SH-SY5Y (cell line): Measurements from ENCODE around the gene CNTN2.

Source experiments
- GATA2 ChIP-seq: IDR thresholded peaks from 2 replicates; pipeline ENCODE4 v1.6.1; 2011; ENCODE audit warnings: mild to moderate bottlenecking, low read depth, low read length
- GATA3 ChIP-seq: IDR thresholded peaks from 2 replicates; pipeline ENCODE4 v1.6.1; 2011; ENCODE audit warnings: low read depth, mild to moderate bottlenecking, low read length, moderate library complexity

CNTN2 gene, protein sequence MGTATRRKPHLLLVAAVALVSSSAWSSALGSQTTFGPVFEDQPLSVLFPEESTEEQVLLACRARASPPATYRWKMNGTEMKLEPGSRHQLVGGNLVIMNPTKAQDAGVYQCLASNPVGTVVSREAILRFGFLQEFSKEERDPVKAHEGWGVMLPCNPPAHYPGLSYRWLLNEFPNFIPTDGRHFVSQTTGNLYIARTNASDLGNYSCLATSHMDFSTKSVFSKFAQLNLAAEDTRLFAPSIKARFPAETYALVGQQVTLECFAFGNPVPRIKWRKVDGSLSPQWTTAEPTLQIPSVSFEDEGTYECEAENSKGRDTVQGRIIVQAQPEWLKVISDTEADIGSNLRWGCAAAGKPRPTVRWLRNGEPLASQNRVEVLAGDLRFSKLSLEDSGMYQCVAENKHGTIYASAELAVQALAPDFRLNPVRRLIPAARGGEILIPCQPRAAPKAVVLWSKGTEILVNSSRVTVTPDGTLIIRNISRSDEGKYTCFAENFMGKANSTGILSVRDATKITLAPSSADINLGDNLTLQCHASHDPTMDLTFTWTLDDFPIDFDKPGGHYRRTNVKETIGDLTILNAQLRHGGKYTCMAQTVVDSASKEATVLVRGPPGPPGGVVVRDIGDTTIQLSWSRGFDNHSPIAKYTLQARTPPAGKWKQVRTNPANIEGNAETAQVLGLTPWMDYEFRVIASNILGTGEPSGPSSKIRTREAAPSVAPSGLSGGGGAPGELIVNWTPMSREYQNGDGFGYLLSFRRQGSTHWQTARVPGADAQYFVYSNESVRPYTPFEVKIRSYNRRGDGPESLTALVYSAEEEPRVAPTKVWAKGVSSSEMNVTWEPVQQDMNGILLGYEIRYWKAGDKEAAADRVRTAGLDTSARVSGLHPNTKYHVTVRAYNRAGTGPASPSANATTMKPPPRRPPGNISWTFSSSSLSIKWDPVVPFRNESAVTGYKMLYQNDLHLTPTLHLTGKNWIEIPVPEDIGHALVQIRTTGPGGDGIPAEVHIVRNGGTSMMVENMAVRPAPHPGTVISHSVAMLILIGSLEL

DNA sequence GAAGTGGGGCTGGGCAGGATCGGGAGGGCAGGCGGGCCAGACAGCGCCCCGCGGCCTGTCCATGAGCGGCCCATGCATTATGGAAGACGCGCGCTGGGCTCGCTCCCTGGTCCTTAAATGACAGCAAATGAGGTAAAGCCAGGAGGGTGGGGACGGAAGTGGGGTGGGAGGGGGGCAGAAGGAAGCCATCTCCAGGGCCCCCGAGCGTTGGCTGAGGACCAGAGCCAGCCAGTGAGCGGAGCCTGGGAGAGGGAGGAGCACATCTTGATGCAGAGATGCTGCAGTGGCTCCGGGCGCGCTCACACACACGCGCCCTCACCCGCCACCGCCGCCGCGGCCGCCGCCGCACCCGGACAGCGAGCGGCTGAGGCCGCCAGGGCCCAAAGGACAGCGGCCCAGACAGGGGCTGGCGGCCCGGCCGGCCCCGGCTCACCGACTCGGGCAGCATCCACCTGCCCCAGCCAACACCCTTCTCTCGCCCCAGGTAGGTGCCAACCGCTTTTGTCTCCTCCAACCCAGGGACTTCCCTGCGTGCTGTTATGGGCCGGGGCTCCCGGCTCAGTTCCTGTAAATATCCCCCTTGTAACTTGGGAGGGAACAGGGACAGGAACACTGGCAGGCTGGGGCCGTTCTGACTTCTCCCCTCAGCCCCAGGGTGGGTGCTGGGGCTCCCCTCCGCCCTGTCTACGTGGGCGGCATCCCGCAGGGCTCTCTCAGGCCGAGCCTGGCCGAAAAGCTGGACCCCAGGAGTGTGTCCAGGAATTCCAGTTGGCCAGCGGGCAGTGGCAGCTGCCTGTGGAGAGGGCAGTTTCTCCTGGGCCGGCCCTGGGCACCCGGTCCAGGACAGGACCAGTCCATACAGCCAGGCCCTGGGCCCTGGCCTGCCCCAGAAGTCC is at the start of gene CNTN2:
Gene CNTN2, plus strand, starts transcription at position 302 of the 896 bp plus-strand sequence. CDS start 9,974 bp downstream, outside the sequence.
- TF ChIP-seq GATA2 (no peak), GATA3 (no peak)

DNA sequence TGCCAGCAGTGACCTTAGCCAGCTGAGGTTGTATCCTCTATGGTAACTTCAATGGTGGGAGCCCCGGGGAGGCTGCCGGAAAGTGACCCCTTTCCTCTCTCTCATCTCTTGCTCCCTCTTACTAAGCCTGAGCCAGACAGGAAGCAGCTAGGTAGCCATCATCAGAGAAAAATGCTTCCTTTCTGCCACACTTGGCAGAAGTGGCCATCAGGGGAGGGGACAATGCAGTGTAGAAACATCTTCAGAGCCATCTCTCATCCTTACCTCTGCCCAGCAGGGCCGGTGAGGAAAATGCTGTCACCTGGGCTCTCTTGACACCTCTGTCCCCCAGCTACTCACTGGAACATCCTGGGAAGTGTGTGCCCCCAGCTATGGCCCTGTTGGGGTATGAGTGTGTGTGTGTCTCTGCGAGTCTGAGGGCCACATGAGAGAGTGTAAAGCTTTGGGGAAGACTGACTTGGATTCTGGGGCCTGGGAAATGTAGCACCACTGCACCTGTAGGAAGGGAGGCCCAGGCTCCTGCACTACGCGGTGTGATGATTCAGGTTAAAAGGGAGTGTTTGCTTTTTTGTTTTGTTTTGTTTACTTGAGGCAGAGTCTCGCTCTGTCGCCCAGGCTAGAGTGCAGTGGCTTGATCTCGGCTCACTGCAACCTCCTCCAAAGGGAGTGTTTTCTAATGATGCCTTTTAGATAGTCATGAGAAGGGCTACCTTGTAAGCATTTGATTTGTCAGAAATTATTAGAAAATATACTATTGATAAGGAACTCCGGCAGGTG is 48.7 kb upstream of the CNTN2 start:
- TF ChIP-seq GATA3: no peak
- no peak for TF ChIP-seq GATA2

DNA sequence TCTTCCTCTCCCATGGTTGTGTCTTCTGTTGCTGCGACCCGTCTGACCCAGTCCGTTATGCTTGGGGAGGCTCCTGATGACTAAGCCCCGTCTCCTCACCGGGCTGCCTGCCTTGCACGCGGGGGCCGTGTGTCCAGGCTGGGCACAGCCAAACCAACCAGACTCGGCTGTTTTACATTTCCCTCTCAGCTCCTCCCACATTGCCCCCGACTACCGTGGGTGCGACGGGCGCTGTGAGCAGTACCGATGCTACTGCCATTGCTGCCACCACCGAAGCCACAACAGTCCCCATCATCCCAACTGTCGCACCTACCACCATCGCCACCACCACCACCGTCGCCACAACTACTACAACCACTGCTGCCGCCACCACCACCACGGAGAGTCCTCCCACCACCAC is 46.0 kb upstream of the CNTN2 start:
- TF ChIP-seq GATA3 (no peak), GATA2 (no peak)

DNA sequence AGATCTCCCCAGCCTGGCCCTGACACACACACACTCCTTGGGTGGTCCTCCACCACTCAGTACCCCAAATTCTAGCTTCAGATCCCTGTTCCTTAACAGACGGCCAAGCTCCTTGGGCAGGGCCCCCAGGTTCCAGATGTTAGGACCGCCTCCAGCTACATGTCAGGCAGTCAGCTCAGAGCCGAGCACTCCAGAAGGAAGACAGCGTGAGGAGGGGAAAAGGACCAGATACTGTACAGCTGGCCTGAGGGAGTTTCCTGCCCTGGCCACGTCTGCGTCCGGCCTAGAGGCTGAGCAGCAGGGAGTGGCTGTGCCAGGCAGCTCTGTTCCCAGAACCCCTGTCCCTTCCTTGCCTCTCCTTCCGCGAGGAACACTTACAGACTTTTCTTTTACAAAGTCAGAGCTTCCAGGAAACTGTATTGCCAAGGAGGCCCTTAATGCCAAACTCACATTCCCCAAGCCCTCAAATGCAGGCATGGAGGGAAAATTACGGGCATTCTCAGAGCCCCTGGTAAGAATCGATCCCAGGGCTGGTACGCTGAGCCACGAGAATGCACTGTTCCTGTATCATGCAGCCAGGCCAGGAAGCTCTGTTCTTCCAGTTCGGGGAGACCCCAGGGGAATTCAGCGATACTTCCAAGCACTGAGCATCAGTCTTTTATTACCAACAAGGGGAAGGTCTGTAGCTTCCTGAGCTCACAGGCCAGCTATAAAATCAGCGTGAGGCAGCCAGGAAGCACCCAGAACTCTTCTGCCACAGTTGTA is 45.2 kb upstream of the CNTN2 start:
- no peak for TF ChIP-seq GATA3
- TF ChIP-seq GATA2: no peak

DNA sequence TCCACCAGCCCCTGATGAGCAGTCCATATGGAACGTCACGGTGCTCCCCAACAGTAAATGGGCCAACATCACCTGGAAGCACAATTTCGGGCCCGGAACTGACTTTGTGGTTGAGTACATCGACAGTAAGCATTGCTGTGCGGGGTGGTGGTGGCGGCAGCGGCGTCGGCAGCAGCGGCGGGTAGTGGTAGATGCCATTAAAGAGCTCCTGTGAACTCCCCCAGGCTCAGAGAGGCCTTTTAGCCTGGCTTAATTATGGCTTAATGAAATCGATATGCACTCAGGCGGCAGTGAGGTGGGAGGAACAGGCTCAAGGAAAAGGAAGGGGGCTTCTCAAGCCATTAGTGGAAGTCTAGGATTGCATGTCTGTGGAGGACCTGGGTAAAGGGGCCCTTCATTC is 41.9 kb upstream of the CNTN2 start:
- TF ChIP-seq GATA2 (no peak), GATA3 (no peak)

DNA sequence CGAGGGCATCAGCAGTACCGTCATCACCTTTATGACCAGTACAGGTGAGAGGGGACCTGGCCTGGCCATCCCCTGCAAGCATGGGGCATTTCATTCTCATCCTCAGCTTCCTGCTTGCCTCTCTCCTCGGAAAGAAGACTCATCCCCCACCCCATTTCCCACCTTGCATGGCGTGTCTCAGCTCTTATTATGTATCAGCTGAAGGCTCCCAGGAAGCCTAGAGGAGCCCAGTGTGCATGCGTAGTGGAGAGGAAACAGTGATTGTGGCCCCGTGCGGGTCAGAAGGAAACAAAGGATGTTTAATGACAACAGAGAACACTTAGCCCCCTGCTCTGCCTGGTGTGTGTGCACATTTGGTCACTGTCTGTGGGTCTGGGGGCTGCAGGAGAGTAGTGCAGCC is 40.3 kb upstream of the CNTN2 start:
- TF ChIP-seq GATA2: no peak
- no peak for TF ChIP-seq GATA3

DNA sequence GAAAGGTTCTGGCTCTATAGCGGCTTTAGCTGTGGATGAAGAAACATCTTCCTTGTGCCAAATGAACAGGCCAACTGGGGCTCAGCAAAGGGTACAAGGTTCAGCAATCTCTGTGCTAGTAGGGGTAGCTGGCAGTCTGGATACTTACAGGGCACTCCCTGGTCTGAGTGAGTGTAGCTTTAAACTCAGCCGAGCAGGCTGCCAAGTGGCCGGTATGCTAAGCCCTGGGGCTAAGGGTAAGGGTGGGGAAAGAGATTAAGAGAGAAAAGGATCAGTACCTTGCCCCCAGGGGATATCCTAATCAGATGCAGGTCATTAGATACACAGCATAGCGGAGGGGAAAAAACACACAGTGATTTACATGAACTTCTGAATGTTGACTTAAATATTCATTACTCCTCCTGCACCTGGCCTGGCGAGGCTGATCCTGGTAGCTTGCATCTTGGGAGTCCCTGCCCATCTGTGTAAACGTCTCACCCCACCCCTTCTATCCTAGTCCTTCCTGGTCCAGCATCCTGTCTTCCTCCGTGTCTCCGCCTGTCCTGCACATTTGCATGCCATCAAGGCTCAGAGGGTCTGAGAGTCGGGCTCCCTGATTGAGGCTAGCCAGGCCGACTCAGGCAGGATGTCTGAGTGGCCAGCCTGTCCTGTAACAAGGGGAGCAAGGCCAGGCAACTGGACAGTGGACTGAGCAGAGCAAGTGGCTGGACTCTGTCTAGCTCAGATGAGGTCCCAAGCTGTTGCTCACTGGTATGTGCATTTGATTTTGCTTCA is 39.5 kb upstream of the CNTN2 start:
- TF ChIP-seq GATA3 (no peak), GATA2 (peak; percentile 62; the same call in 1 of the 2 replicates)

DNA sequence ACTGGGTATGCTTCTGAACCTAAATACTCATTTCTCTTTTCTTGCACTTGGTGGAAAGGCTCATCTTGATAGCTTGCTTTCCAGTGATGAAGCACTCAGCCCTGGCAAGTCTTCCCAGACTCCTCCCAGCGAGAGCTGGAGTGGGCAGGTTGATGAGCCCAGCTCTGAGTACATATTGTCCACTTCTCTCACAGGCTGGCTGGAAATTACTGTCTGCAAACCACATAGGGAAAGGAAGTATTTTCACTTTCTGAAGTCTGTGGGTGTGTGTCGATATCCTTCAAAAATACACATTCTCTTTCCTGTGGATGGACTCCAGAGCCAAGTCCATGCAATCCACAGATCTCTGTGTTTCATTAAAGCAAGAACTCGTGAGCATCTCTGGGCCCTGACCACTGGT is 38.7 kb upstream of the CNTN2 start:
- no peak for TF ChIP-seq GATA2
- TF ChIP-seq GATA3: no peak

DNA sequence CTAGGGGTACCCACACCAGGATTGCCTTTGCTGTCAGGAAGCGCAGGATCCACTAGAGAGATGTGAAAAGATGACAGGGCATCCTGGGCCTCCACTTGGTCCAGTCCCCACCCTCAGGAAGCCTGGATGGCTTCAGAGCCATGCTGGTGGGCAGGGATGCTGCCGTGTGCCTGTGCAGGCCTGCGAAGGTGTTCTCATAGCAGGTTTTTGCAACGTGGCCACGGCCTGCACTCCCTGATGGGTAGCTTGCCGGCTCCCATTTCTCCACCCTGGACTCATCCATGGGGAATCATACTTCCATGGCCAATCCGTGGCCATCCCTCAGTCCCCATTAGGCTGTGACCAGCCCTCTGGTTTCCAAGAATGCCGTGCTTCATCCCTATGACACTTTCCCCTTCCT is 34.1 kb upstream of the CNTN2 start:
- no peak for TF ChIP-seq GATA3
- TF ChIP-seq GATA2: no peak

DNA sequence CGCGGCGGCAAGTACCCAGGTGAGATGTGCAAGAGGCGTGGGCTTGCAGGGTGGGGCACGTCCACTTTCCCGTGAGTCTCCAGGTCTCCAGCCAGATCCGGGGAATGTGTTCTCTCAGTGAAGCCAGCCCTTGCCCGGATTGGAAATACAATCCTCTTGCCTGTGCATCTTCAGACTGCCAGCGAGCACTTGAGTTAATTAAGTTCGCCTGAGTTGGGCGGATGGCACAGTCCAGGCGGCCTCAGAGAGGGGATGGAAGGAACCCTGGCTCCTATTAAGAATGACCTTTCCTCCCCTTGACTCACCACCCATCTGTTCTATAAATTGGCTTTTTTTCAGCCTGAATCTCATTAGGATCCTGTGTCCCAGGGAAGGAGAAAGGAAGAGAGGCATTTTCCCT is 33.3 kb upstream of the CNTN2 start:
- no peak for TF ChIP-seq GATA3
- TF ChIP-seq GATA2: no peak

DNA sequence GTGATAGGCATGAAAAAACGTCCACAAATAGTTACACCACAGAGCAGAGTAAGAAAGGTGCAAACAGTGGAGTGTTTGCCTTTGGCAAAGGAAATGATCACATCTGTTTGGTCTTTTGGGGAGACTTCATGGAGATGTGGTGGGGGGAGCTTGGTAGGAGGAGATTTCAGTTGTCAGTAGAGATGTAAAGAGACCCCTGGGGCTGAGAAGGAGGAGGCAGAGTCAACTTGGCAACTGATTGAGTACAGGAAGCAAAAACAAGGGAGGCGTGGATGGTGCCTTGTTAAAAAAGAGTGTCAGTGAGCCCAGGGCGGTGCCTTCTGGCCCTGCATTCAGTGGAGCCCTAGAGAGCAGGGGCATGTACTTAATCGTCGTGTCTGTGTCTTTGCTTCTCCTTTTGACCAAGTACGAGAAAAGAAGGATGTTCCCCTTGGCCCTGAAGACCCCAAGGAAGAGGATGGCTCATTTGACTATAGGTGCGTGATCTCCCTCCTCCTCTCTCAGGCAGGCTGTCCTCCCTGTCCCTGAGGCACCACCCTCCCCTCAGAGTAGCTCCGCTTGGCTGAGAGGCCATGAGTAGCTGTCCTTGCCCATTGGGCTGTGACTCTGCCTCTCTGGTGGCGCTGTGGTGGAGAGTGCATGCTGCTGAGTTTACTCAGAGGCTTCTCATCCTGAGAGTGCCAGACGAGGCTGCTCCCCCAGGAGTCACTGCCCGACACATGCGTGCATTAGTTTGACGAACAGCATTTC is 30.4 kb upstream of the CNTN2 start:
- TF ChIP-seq GATA3 (no peak), GATA2 (no peak)
